ENCODE measurements around the gene RPS6KA6.
A peak's percentile ranks its signal among the peaks of the same experiment; 100 is the strongest.

RPS6KA6 gene

GRCh38 chrX:84161641-84162040, 26.4 kb downstream of the RPS6KA6 start:
- no peak for DNase-seq

GRCh38 chrX:84160736-84161135, 27.3 kb downstream of the RPS6KA6 start:
- DNase-seq: no peak

GRCh38 chrX:84156821-84157220, 31.2 kb downstream of the RPS6KA6 start:
- DNase-seq: peak in 1 of 2 experiments; percentile 0

GRCh38 chrX:84155938-84156337, 32.1 kb downstream of the RPS6KA6 start:
- DNase-seq: no peak

DNA sequence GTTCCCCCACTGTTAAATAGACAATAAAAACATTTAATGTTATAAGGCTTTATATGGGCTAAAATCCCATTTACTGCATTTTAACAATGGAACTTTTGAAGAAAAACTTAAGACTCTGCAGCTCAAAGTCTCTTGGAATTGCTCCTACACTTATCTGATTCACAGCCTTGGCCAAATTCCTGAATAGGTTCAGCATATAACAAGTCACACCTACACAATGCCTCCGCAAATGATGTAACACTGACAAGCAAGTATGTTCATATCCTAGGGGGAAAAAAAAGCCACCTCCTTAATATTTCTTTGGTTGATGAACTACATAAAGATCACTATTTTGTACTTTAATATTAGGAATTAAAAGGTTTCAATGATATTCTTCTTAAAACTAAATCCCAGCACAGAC, 34.5 kb downstream of the RPS6KA6 start:
- no peak for DNase-seq

DNA sequence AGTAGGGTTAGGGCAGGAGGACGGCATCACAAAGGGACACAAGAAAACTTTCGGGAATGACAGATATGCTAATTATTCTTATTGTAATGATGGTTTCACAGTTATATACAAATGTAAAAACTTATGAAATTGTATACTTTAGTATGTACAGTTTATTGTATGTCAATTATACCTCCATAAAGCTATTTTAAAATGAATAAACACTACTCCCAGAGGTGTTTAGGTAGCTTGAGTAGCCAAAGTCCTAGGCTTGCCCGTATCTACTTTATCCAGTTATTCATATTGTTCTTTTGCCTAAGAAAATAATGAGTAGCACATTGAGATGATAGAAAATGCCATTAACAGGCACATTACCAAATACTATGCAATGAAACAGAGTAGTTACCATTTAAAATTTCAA, 43.0 kb downstream of the RPS6KA6 start:
- DNase-seq: no peak

GRCh38 chrX:84144281-84144680, 43.7 kb downstream of the RPS6KA6 start:
- no peak for DNase-seq

- no peak for DNase-seq
These were observed 55.0 kb downstream of the RPS6KA6 start for GRCh38 chrX:84133023-84133422.

DNA sequence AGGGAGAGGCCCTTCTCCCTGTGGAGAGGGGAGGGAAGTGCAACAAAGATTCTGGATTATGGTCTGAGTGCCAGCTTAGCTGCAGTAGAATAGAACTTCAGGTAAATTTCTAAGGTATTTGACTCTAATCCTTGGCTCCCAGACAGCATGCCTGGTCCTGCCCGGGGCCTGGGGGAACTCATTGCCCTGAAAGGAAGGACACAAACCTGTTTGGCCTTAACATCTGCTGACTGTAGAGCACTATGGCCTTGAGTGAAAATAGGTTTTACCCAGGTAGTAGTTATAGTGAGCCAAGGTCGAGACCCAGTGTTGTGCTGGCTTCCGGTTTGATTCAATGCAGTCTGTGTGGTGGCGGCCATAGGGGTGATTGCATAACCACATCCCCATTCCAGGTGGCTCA, 64.4 kb downstream of the RPS6KA6 start:
- no peak for DNase-seq

- no peak for DNase-seq
These were observed 69.2 kb downstream of the RPS6KA6 start for GRCh38 chrX:84118769-84119168.

DNA sequence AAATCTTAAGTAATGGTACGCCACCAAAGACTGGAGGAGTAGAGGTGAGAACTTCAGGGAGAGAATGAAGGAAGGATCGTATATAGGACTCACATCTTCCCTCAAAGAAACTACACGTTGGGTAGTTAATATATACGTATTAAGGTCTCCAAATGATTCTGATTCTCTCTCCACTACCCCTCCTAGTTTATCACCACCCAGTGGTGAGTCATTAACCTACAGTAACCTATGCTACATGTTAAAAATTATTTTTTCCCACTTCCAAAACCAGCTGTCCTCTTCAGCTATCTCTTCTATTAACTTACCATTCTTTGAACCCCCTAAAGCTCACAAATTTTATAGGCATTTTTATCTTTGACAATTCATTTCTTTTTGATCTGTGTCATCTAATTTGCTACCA, 69.7 kb downstream of the RPS6KA6 start:
- DNase-seq: no peak

DNA sequence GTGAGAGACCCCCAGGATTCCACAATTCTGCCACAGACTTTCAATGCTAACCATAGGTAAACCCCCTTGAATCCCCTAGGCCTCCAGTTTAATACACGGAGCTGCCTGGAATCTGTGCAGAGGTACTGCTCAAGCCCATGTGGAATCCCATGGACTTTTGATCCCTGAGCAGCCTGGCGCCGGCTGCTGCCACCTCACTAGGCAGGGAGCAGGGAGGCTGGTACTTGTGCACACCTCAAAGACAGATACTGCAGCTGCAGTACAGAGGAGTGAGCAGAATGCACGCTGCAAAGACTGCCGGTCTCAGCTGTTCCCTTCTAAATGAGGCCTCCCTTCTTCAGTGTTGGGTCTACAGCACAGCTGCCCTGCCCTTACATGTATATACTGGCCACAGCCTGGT, 79.4 kb downstream of the RPS6KA6 start:
- no peak for DNase-seq

DNA sequence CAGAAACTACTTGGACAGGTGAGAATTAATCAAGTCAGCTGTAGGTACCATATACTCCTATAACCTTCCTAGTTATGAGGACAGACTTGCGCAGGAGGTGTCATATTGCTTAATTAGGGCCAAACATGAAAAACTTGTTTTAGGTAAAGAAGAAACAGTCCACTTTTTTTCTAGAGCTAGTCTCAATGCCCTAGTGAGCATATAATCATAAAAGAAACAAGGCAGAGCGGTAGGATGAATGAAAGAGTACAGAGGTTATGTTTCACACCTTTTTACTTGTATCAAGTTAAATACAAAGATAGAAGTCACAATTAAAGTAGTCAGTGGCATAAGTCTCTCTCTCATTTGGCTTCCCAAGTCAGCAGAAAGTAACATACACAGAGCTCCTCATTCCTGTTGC, 88.9 kb downstream of the RPS6KA6 start:
- DNase-seq: no peak

- DNase-seq: peak in 1 of 2 experiments; percentile 2
These were observed 108.4 kb downstream of the RPS6KA6 start for GRCh38 chrX:84079479-84080197.

- no peak for DNase-seq
These were observed 109.0 kb downstream of the RPS6KA6 start for GRCh38 chrX:84078991-84079390.

DNA sequence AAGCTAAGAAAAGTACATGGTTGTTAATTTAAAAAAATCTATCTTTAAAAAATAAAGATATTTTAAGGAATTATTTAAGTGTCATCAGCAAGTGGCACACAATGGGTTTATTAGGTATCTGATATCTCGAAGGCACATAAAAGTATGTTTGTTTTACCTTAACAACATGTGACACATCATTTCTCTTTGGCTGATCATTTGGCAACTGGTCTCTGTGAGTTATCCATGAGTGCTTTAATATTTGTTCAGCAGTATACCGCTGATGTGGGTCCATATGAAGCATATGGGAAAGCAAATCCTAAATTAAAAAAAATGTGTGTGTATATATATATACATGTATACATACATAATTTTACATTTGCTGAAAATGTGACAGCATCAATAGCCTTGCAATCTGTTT, 123.2 kb downstream of the RPS6KA6 start:
- DNase-seq: no peak

DNA sequence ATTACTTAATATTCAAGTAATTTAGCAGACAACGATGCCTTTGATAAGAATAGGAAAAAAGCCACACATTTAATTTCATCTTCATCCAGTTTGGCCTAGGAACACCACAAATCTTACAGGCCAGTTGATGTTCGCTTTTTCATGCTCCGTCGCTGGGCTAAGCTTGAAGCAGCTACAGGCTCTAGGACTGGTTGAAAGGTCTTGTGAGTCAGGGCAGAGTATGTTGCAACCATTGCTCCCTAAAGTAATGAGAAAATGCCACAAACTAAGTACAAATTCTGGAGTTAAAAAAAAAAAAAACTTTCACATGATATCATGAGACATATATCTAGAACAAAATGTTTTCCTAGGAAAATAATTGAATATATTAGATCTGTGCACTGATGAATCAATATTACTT, 123.8 kb downstream of the RPS6KA6 start:
- DNase-seq: no peak

- DNase-seq: no peak
These were observed 140.7 kb downstream of the RPS6KA6 start for GRCh38 chrX:84047339-84047738.

- peak in 1 of 2 experiments; percentile 0 for DNase-seq
These were observed 141.5 kb downstream of the RPS6KA6 start for GRCh38 chrX:84046403-84046984.

DNA sequence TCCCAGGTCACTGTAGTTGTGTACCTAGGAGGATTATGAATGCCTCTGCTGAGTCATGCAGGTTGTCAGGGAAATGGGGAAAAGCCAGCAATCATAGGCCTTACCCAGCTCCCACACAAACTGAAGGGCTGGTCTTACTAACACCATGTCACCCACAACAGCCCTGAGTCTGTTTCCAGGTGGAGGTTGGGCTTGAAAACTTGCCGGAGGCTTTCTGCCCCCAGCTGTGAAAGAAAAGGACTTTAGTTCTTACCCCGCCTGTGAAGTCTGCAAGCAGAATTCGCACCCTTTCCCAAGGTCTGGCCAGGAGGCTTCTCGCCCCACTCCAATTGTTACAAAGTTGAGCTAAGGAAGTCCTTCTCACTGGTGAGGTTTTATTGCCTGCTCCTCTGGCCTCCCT, 143.9 kb downstream of the RPS6KA6 start:
- DNase-seq: no peak
